HuH-7 (cell line): ENCODE measurements around the gene SPAG17.
"Not testable (repeated sequence)": the region's sequence is repeated elsewhere in the genome, so short reads cannot be mapped to it uniquely, and the experiment has no call there.

Source experiments
- DNase-seq: peaks from one replicate; pipeline ENCODE4 v3.0.0; 2011; ENCODE audit warnings: low spot score

Gene SPAG17

GRCh38 chr1:117971777-117972176 lies 213.3 kb downstream of the SPAG17 start:
- no peak for DNase-seq

GRCh38 chr1:117970252-117970651 lies 214.8 kb downstream of the SPAG17 start:
- DNase-seq: no peak

GRCh38 chr1:117967881-117968280 lies 217.1 kb downstream of the SPAG17 start:
- no peak for DNase-seq

- DNase-seq: no peak
These were observed 217.6 kb downstream of the SPAG17 start for GRCh38 chr1:117967477-117967876.

- no peak for DNase-seq
These were observed 220.6 kb downstream of the SPAG17 start for GRCh38 chr1:117964290-117965038.

GRCh38 chr1:117959364-117959763 lies 225.7 kb downstream of the SPAG17 start:
- no peak for DNase-seq

GRCh38 chr1:117952386-117952785 lies 232.6 kb downstream of the SPAG17 start:
- DNase-seq: no peak

GRCh38 chr1:117942293-117942692 lies 242.7 kb downstream of the SPAG17 start:
- no peak for DNase-seq

- DNase-seq: no peak
These were observed 251.3 kb downstream of the SPAG17 start for GRCh38 chr1:117933769-117934168.

- DNase-seq: no peak
These were observed 252.5 kb downstream of the SPAG17 start for GRCh38 chr1:117932576-117932975.

- DNase-seq: no peak
These were observed 254.5 kb downstream of the SPAG17 start for GRCh38 chr1:117930484-117930883.

- DNase-seq: no peak
These were observed 254.9 kb downstream of the SPAG17 start for GRCh38 chr1:117930173-117930447.

- DNase-seq: peak; percentile 84
These were observed 255.5 kb downstream of the SPAG17 start, which contains the start of the genes GDAP2 and WDR3 for GRCh38 chr1:117929343-117930172. Gene GDAP2 (minus strand): TSS chr1:117929621. CDS start chr1:117920357, 9,264 bp downstream. Gene WDR3 (plus strand): TSS chr1:117929739. CDS start chr1:117933320, 3,581 bp downstream.

GRCh38 chr1:117928881-117929342 lies 256.1 kb downstream of the SPAG17 start:
- peak; percentile 45 for DNase-seq

- DNase-seq: no peak
These were observed 259.0 kb downstream of the SPAG17 start for GRCh38 chr1:117925981-117926380.

GRCh38 chr1:117922717-117923116 lies 262.3 kb downstream of the SPAG17 start:
- not testable (repeated sequence) for DNase-seq

- no peak for DNase-seq
These were observed 263.0 kb downstream of the SPAG17 start for GRCh38 chr1:117921991-117922390.

- no peak for DNase-seq
These were observed 265.7 kb downstream of the SPAG17 start for GRCh38 chr1:117919376-117919775.

GRCh38 chr1:117911051-117911450 lies 274.0 kb downstream of the SPAG17 start:
- DNase-seq: no peak

- DNase-seq: no peak
These were observed 280.0 kb downstream of the SPAG17 start for GRCh38 chr1:117905019-117905418.

GRCh38 chr1:117904485-117904884 lies 280.5 kb downstream of the SPAG17 start:
- no peak for DNase-seq
